HTR-8/SVneo (cell line): ENCODE results near the gene LCE1D.

Source experiments
- DNase-seq: peaks from one replicate; pipeline ENCODE4 v3.0.0; 2011; ENCODE audit warnings: low spot score, mixed read lengths; ENCODE audit not compliant: insufficient read length
- FAIRE-seq: peaks from 2 replicates; lab custom pipeline; 2011; peaks lifted over from hg19 to GRCh38; lab: Jason Lieb, UNC

The LCE1D gene

DNA sequence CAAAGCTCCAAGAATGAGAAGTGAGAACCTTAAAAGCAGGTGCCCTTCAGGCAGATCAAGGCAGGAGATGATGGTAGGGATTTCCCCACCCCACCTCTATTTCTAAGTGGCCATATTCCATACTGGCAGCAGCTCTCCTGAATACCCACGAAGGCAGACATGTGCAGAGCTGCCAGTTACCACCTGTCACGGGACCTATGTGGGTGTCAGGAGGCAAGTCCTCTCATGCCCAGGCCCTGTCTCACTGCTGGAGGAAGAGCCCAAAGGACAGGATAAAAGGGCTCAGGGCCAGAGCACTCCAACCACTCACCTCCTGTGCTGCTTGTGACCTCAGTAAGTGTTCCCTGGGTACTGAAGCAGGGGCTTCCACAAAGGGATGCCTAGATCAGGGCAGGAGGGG is 14.5 kb downstream of the LCE1D start:
- FAIRE-seq (no peak), DNase-seq (no peak)

DNA sequence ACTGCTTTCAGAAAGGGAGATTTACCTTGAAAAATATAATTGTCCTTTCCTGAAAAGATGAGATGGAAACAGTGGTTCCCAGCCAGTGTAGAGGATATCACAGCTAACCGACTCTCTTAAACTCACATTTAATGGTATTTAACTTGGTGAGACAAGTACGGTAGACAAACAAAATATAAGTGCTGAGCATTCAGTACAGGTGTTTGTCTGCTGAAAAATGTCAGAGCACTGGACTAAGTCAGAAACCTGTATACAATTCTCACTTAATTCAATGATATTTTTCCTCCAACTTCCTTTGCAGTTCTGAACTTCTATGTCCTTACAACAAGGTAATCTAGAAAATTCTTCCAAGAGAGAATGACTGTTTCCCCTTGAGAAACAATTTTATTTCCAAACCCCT is 15.2 kb downstream of the LCE1D start, which contains the start of gene LCE1B:
Gene LCE1B, plus strand, starts transcription at position 301 of the 400 bp plus-strand sequence. CDS start 476 bp downstream, outside the sequence.
- no peak for FAIRE-seq

GRCh38 chr1:152817309-152817708 is 20.8 kb downstream of the LCE1D start:
- no peak for FAIRE-seq
- no peak for DNase-seq

More for the DNA sequence above, 15.2 kb downstream of the LCE1D start, which contains the start of gene LCE1B:
- no peak for DNase-seq

- no peak for DNase-seq
- no peak for FAIRE-seq
Observed at GRCh38 chr1:152823294-152823693, 26.8 kb downstream of the LCE1D start.

DNA sequence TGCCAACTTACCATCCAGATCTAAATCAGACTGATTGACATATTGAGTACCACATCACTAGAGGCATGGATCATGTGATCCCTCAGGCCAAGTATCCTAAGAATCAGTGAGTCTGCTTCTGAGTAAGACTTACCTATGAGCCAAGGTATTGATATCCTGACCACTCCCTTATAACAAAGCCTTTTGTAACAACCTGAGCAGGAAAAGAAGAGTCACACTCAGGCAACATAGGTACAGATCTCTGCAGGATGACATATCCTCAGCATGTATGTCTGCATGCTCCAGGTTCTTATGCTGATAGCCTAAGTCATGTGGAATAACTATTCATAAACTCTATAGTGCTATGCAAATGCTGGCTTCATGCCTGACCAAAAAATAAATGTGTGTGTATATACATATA is 28.4 kb downstream of the LCE1D start:
- DNase-seq (no peak), FAIRE-seq (no peak)

- no peak for DNase-seq
Observed at GRCh38 chr1:152827173-152827572, 30.7 kb downstream of the LCE1D start, which contains the start of gene LCE1A. LCE1A (plus strand) TSS chr1:152827473; CDS start chr1:152827473, 0 bp downstream.

GRCh38 chr1:152836870-152837269 is 40.3 kb downstream of the LCE1D start:
- DNase-seq (no peak), FAIRE-seq (no peak)

More at GRCh38 chr1:152827173-152827572, 30.7 kb downstream of the LCE1D start, which contains the start of gene LCE1A:
- FAIRE-seq, result no peak

DNA sequence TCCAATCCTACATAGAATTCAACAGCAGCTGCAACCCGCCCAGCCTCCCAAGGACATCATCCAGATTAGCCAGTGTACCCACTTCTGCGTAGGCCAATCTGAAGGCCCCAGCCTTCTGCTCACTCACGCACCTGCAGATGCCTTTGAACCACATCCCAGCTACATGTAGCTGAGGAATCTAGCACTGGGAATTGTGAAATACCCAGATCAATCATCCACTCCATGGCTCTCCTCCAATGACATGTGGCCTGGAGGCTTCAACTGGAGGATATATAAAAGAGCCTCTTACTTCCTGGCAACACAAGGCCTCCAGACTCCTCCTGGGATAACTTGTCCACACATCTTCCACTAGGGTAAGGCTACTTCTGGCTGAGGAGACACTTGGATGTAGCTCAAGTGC is 46.0 kb downstream of the LCE1D start, which contains the start of gene LCE6A:
Gene LCE6A, plus strand, starts transcription at position 301 of the 400 bp plus-strand sequence. CDS start 665 bp downstream, outside the sequence.
- no peak for DNase-seq
- FAIRE-seq, result no peak
